WERI-Rb-1 (cell line): ENCODE results near the gene C19orf25.

Source experiments
- DNase-seq: peaks from one replicate; pipeline ENCODE4 v3.0.0-alpha.2; 2020
- H3K27ac ChIP-seq: fragments of 250-450 bp; sonication (Bioruptor Pico); 2 replicates; pipeline ENCODE4 v1.5.1; 2020; ENCODE audit warnings: mild to moderate bottlenecking, moderate library complexity
- H3K27me3 ChIP-seq: fragments of 250-450 bp; sonication (Bioruptor Pico); 2 replicates; pipeline ENCODE4 v1.5.1; 2021; ENCODE audit warnings: mild to moderate bottlenecking, low read depth, moderate library complexity; ENCODE audit not compliant: insufficient read depth, severe bottlenecking
- H3K36me3 ChIP-seq: fragments of 250-450 bp; sonication (Bioruptor Pico); 2 replicates; pipeline ENCODE4 v1.5.1; 2020; ENCODE audit warnings: mild to moderate bottlenecking, moderate library complexity
- H3K4me3 ChIP-seq: 2 replicates; pipeline ENCODE4 v1.5.1; 2011; ENCODE audit warnings: low read depth, mild to moderate bottlenecking, control low read depth, low read length
- H3K9me3 ChIP-seq: fragments of 250-450 bp; sonication (Bioruptor Pico); 2 replicates; pipeline ENCODE4 v1.5.1; 2021; ENCODE audit warnings: mild to moderate bottlenecking, moderate library complexity; ENCODE audit not compliant: severe bottlenecking
- TF ChIP-seq, protein P1 (sequence below): IDR thresholded peaks from 2 replicates; pipeline ENCODE4 v1.5.1; 2011; ENCODE audit warnings: low read depth, mild to moderate bottlenecking, control low read depth, inconsistent platforms, low read length

The C19orf25 gene

DNA sequence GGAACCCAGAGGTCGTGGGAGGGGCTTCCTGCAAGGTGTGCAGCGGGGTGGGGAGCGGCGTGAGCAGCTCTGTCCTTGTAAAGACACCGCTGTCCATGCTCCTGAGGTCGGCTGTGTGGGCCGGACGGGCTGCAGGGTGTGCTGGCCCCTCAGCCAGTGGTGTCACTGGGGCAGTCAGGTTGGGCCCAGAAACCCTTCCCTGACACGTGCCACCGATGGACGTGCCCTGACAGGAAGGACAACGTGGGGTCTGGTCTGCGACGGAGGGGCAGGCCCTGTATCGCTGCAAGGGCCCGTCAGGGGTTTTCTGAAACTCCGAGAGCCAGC, 45.0 kb downstream of the C19orf25 start:
- H3K4me3 ChIP-seq: no peak overlapping the region
- no peak for DNase-seq
- peaks cover 68% of the 10 kb centered on the region for H3K36me3 ChIP-seq
- TF ChIP-seq, protein P1, sequence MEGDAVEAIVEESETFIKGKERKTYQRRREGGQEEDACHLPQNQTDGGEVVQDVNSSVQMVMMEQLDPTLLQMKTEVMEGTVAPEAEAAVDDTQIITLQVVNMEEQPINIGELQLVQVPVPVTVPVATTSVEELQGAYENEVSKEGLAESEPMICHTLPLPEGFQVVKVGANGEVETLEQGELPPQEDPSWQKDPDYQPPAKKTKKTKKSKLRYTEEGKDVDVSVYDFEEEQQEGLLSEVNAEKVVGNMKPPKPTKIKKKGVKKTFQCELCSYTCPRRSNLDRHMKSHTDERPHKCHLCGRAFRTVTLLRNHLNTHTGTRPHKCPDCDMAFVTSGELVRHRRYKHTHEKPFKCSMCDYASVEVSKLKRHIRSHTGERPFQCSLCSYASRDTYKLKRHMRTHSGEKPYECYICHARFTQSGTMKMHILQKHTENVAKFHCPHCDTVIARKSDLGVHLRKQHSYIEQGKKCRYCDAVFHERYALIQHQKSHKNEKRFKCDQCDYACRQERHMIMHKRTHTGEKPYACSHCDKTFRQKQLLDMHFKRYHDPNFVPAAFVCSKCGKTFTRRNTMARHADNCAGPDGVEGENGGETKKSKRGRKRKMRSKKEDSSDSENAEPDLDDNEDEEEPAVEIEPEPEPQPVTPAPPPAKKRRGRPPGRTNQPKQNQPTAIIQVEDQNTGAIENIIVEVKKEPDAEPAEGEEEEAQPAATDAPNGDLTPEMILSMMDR: no peak
- H3K27me3 ChIP-seq: no peaks in the 10 kb centered on the region
- H3K9me3 ChIP-seq: no peaks in the 10 kb centered on the region
- H3K27ac ChIP-seq: no peak overlapping the region

GRCh38 chr19:1433119-1434039, 45.6 kb downstream of the C19orf25 start:
- H3K36me3 ChIP-seq: peaks cover 71% of the 10 kb centered on the region
- TF ChIP-seq, protein P1: no peak

DNA sequence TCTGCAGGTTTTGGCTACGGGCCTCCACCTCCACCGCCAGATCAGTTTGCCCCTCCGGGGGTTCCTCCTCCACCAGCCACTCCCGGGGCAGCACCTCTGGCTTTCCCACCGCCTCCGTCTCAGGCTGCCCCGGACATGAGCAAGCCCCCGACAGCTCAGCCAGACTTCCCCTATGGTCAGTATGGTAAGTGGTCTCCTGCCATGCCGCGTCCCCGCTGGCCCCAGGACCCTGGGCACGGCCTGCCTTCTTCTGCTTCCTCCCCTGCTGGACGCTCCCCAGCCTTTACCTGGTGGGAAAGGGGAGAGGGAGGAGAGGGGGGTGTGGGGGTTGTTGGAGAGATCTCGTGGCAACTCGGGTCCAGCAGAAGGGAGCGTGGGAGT, 46.5 kb downstream of the C19orf25 start:
- H3K27me3 ChIP-seq: no peaks in the 10 kb centered on the region
- DNase-seq: no peak
- no peak overlapping the region for H3K27ac ChIP-seq
- peaks cover 79% of the 10 kb centered on the region for H3K36me3 ChIP-seq
- TF ChIP-seq, protein P1: no peak
- no peak overlapping the region for H3K4me3 ChIP-seq
- no peaks in the 10 kb centered on the region for H3K9me3 ChIP-seq

More at GRCh38 chr19:1433119-1434039, 45.6 kb downstream of the C19orf25 start:
- Histone ChIP-seq H3K27ac (no peak overlapping the region), H3K9me3 (no peaks in the 10 kb centered on the region), H3K27me3 (no peaks in the 10 kb centered on the region), H3K4me3 (no peak overlapping the region)
- DNase-seq: no peak

DNA sequence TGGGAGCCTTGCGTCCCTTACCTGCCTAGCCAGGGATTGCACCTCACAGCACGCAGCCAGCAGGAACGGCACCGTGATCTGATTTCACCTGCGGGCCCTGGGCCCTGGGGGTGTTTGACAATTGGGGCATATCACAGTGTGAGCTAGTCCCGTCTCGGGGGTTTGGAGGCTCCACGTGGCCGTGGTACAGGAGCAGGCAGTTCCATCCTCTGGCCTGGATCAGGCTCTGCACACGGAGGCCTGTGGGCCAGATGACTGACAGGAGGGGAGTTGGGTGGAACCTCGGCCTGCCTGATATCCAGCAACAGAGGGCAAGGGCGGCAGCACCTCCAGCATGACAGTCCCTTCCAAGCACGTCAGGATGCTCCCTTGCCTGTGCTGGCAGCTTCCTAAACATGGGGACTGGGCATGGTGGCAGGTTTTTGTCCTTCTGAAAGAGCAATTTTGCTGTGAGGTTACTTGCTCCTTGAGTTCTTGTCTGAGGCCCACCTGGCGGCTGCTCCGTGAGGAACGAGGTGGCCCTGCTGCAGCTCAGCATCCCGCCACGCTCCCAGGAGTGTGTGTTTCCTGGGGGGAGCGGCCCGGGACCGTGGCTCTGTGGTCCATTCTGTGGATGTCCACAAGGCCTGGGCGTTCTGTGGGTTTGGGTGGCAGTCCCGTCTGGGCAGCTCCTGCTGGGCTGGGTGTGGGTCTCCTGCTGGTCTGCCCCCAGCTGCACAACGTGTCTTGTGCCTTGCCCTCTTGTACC, 47.1 kb downstream of the C19orf25 start:
- H3K27ac ChIP-seq: no peak overlapping the region
- DNase-seq: no peak
- no peaks in the 10 kb centered on the region for H3K9me3 ChIP-seq
- no peaks in the 10 kb centered on the region for H3K27me3 ChIP-seq
- H3K36me3 ChIP-seq: peaks cover 81% of the 10 kb centered on the region
- TF ChIP-seq, protein P1: no peak
- H3K4me3 ChIP-seq: no peak overlapping the region

DNA sequence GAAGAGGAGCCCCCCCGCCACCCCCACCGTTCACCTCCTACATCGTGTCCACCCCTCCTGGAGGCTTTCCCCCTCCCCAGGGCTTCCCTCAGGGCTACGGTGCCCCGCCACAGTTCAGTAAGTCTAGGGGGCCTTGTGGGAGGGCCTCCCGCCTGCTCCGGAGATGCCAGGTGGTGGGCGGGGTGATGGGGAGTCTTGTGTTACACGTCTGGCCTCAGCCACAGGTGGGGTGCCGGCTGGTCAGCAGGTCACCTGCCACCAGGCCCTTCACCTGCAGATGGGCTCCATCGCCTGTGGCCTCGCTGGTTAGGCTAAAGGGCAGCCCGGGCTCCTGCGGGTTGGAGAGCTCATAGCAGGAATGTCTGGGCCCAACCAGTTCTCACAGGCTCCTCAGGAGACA, 48.8 kb downstream of the C19orf25 start:
- no peak overlapping the region for H3K4me3 ChIP-seq
- H3K27me3 ChIP-seq: no peaks in the 10 kb centered on the region
- no peak overlapping the region for H3K27ac ChIP-seq
- no peaks in the 10 kb centered on the region for H3K9me3 ChIP-seq
- no peak for DNase-seq
- peaks cover 87% of the 10 kb centered on the region for H3K36me3 ChIP-seq
- TF ChIP-seq, protein P1: no peak
